Trophoblast cell (in vitro differentiated cells and primary cell): ENCODE data around the gene IRAK3.
A peak's percentile ranks its signal among the peaks of the same experiment; 100 is the strongest.

Source experiments
- DNase-seq, 2 donors: peaks; one replicate each; pipeline ENCODE4 v3.0.0-alpha.2; 2016
- H2AFZ ChIP-seq: 2 replicates; pipeline ENCODE4 v1.6.1; 2013; ENCODE audit warnings: low read length, moderate library complexity, mild to moderate bottlenecking; ENCODE audit not compliant: insufficient read depth, poor library complexity
- H2AK5ac ChIP-seq: 2 replicates; pipeline ENCODE4 v1.6.1; 2013; ENCODE audit warnings: mild to moderate bottlenecking, low read length
- H2BK120ac ChIP-seq: 2 replicates; pipeline ENCODE4 v1.6.1; 2013; ENCODE audit warnings: low read length, mild to moderate bottlenecking, moderate library complexity; ENCODE audit not compliant: insufficient read depth, poor library complexity
- H2BK12ac ChIP-seq: 2 replicates; pipeline ENCODE4 v1.6.1; 2013; ENCODE audit warnings: mild to moderate bottlenecking, low read length, moderate library complexity
- H2BK5ac ChIP-seq: 2 replicates; pipeline ENCODE4 v1.6.1; 2013; ENCODE audit warnings: low read length, low read depth, moderate library complexity, mild to moderate bottlenecking; ENCODE audit not compliant: poor library complexity
- H3K14ac ChIP-seq: 2 replicates; pipeline ENCODE4 v1.6.1; 2013; ENCODE audit warnings: mild to moderate bottlenecking, low read length
- H3K18ac ChIP-seq: 2 replicates; pipeline ENCODE4 v1.6.1; 2013; ENCODE audit warnings: mild to moderate bottlenecking, low read length
- H3K23ac ChIP-seq: 2 replicates; pipeline ENCODE4 v1.6.1; 2013; ENCODE audit warnings: low read length
- H3K27ac ChIP-seq: 2 replicates; pipeline ENCODE4 v1.5.1; 2013; ENCODE audit warnings: low read depth, mild to moderate bottlenecking, inconsistent platforms, low read length, moderate library complexity
- H3K27me3 ChIP-seq: 2 replicates; pipeline ENCODE4 v1.6.1; 2013; ENCODE audit warnings: inconsistent platforms, mild to moderate bottlenecking, low read length, moderate library complexity; ENCODE audit not compliant: insufficient read depth
- H3K36me3 ChIP-seq, 2 experiments: 1 replicate in 1 of 2; 2 replicates in 1 of 2; pipeline ENCODE4 v1.6.1; 2013; ENCODE audit warnings: low read length in 2 of 2, mild to moderate bottlenecking in 2 of 2, moderate library complexity in 1 of 2; ENCODE audit not compliant: insufficient read depth in 2 of 2, control insufficient read depth in 1 of 2
- H3K4ac ChIP-seq: 2 replicates; pipeline ENCODE4 v1.6.1; 2013; ENCODE audit warnings: low read depth, mild to moderate bottlenecking, low read length, moderate library complexity
- H3K4me1 ChIP-seq, 2 experiments: 1 replicate in 1 of 2; 2 replicates in 1 of 2; pipeline ENCODE4 v1.6.1; 2013; ENCODE audit warnings: low read length in 2 of 2, mild to moderate bottlenecking in 2 of 2, moderate library complexity in 1 of 2; ENCODE audit not compliant: insufficient read depth in 2 of 2, control insufficient read depth in 1 of 2
- H3K4me2 ChIP-seq: 2 replicates; pipeline ENCODE4 v1.6.1; 2013; ENCODE audit warnings: inconsistent platforms, mild to moderate bottlenecking, low read length, moderate library complexity
- H3K4me3 ChIP-seq: 2 replicates; pipeline ENCODE4 v1.5.1; 2013; ENCODE audit warnings: mild to moderate bottlenecking, low read depth, low read length, inconsistent platforms
- H3K79me1 ChIP-seq: one replicate; pipeline ENCODE4 v1.6.1; 2013; ENCODE audit warnings: low read length
- H3K79me2 ChIP-seq: 2 replicates; pipeline ENCODE4 v1.6.1; 2013; ENCODE audit warnings: low read length, mild to moderate bottlenecking; ENCODE audit not compliant: control insufficient read depth, insufficient read depth, poor library complexity
- H3K9ac ChIP-seq: 2 replicates; pipeline ENCODE4 v1.6.1; 2013; ENCODE audit warnings: mild to moderate bottlenecking, low read length
- H3K9me3 ChIP-seq: 2 replicates; pipeline ENCODE4 v1.6.1; 2013; ENCODE audit warnings: low read depth, mild to moderate bottlenecking, control low read depth, inconsistent platforms, low read length; ENCODE audit not compliant: insufficient read depth
- H4K12ac ChIP-seq: 2 replicates; pipeline ENCODE4 v1.6.1; 2013; ENCODE audit warnings: low read depth, mild to moderate bottlenecking, low read length, moderate library complexity
- H4K8ac ChIP-seq: 2 replicates; pipeline ENCODE4 v1.6.1; 2013; ENCODE audit warnings: low read depth, mild to moderate bottlenecking, low read length, moderate library complexity
- H4K91ac ChIP-seq: one replicate; pipeline ENCODE4 v1.6.1; 2013; ENCODE audit warnings: low read depth, mild to moderate bottlenecking, low read length, moderate library complexity
- WGBS: extraction: QIAGEN DNeasy Blood & Tissue Kit; methylation state at CpG from one replicate; pipeline ENCODE4 v1.1.7; 2013; ENCODE audit warnings: missing lambda C conversion rate; ENCODE audit not compliant: insufficient read length, insufficient coverage; ENCODE audit errors: extremely low coverage; 5-methylcytosine and 5-hydroxymethylcytosine counted together

The IRAK3 gene

GRCh38 chr12:66190519-66191370 lies 1.7 kb downstream of the IRAK3 start:
- H3K4me3 ChIP-seq = no peak overlapping the region
- peaks cover 18% of the 10 kb centered on the region for H3K27me3 ChIP-seq
- H3K4me2 ChIP-seq = no peak overlapping the region
- no peak overlapping the region for H3K14ac ChIP-seq
- H3K79me1 ChIP-seq = no peaks in the 10 kb centered on the region
- H3K36me3 ChIP-seq = no peaks in the 10 kb centered on the region
- no peak overlapping the region for H3K18ac ChIP-seq
- no peak overlapping the region for H3K23ac ChIP-seq
- no peak overlapping the region for H2BK120ac ChIP-seq
- H4K12ac ChIP-seq = no peak overlapping the region
- H2BK5ac ChIP-seq = no peak overlapping the region
- no CpG with 5 or more reads among the region's 1 CpG for WGBS
- no peak overlapping the region for H3K4ac ChIP-seq
- H4K91ac ChIP-seq = no peak overlapping the region
- H2AK5ac ChIP-seq = no peak overlapping the region
- no peak overlapping the region for H2BK12ac ChIP-seq
- H3K27ac ChIP-seq = no peak overlapping the region
- no peaks in the 10 kb centered on the region for H3K79me2 ChIP-seq
- peaks cover 2% of the 10 kb centered on the region for H3K9me3 ChIP-seq
- H3K9ac ChIP-seq = no peak overlapping the region
- peak in 1 of 2 donors; percentile 18 for DNase-seq
- no peak overlapping the region for H4K8ac ChIP-seq
- H2AFZ ChIP-seq = no peak overlapping the region
- H3K4me1 ChIP-seq = peaks cover 2 to 8% of the 10 kb centered on the region in 2 experiments

- Histone ChIP-seq H3K23ac (no peak overlapping the region), H3K4me1 (peaks cover 2 to 8% of the 10 kb centered on the region in 2 experiments), H3K4me2 (no peak overlapping the region), H3K4me3 (no peak overlapping the region), H4K12ac (no peak overlapping the region), H4K8ac (no peak overlapping the region), H3K27me3 (peaks cover 18% of the 10 kb centered on the region), H2BK12ac (no peak overlapping the region), H3K79me1 (no peaks in the 10 kb centered on the region), H4K91ac (no peak overlapping the region), H2AFZ (no peak overlapping the region), H3K79me2 (no peaks in the 10 kb centered on the region), H2BK5ac (no peak overlapping the region), H3K36me3 (no peaks in the 10 kb centered on the region), H2BK120ac (no peak overlapping the region), H3K14ac (no peak overlapping the region), H3K9me3 (peaks cover 2% of the 10 kb centered on the region), H3K4ac (no peak overlapping the region), H3K18ac (no peak overlapping the region), H3K27ac (no peak overlapping the region), H2AK5ac (no peak overlapping the region), H3K9ac (no peak overlapping the region)
- no CpG with 5 or more reads among the region's 7 CpGs for WGBS
- no peak for DNase-seq
Observed at GRCh38 chr12:66191547-66192126, 2.6 kb downstream of the IRAK3 start.

GRCh38 chr12:66194122-66194521 lies 5.1 kb downstream of the IRAK3 start:
- no peak overlapping the region for H2AK5ac ChIP-seq
- DNase-seq = no peak
- peaks cover 7% of the 10 kb centered on the region for H3K27me3 ChIP-seq
- no peak overlapping the region for H2BK12ac ChIP-seq
- H3K79me2 ChIP-seq = no peaks in the 10 kb centered on the region
- peaks cover under 1% of the 10 kb centered on the region for H3K9me3 ChIP-seq
- no peak overlapping the region for H4K12ac ChIP-seq
- H3K4ac ChIP-seq = no peak overlapping the region
- no peak overlapping the region for H3K14ac ChIP-seq
- no peak overlapping the region for H2BK5ac ChIP-seq
- H3K23ac ChIP-seq = no peak overlapping the region
- no peak overlapping the region for H4K91ac ChIP-seq
- WGBS = no CpG with 5 or more reads among the region's 2 CpGs
- H3K9ac ChIP-seq = no peak overlapping the region
- no peak overlapping the region for H3K18ac ChIP-seq
- H3K4me1 ChIP-seq = peaks cover 2 to 4% of the 10 kb centered on the region in 2 experiments
- H3K4me2 ChIP-seq = no peak overlapping the region
- H3K4me3 ChIP-seq = no peak overlapping the region
- H3K79me1 ChIP-seq = no peaks in the 10 kb centered on the region
- H3K27ac ChIP-seq = no peak overlapping the region
- H2BK120ac ChIP-seq = no peak overlapping the region
- no peaks in the 10 kb centered on the region for H3K36me3 ChIP-seq
- H4K8ac ChIP-seq = no peak overlapping the region
- H2AFZ ChIP-seq = no peak overlapping the region

- H4K8ac ChIP-seq = no peak overlapping the region
- DNase-seq = no peak
- no peaks in the 10 kb centered on the region for H3K4me1 ChIP-seq
- peak overlapping the region; percentile 45 for H3K23ac ChIP-seq
- H3K36me3 ChIP-seq = no peaks in the 10 kb centered on the region
- H3K27me3 ChIP-seq = no peaks in the 10 kb centered on the region
- no peak overlapping the region for H2BK5ac ChIP-seq
- H3K9ac ChIP-seq = no peak overlapping the region
- H2BK120ac ChIP-seq = no peak overlapping the region
- H3K4ac ChIP-seq = no peak overlapping the region
- no peaks in the 10 kb centered on the region for H3K79me1 ChIP-seq
- no peaks in the 10 kb centered on the region for H3K9me3 ChIP-seq
- no peak overlapping the region for H3K18ac ChIP-seq
- H2AFZ ChIP-seq = no peak overlapping the region
- WGBS = no CpG with 5 or more reads among the region's 6 CpGs
- H3K27ac ChIP-seq = no peak overlapping the region
- no peak overlapping the region for H4K12ac ChIP-seq
- no peak overlapping the region for H2BK12ac ChIP-seq
- no peak overlapping the region for H3K14ac ChIP-seq
- no peak overlapping the region for H3K4me2 ChIP-seq
- H3K79me2 ChIP-seq = no peaks in the 10 kb centered on the region
- no peak overlapping the region for H3K4me3 ChIP-seq
- no peak overlapping the region for H4K91ac ChIP-seq
- no peak overlapping the region for H2AK5ac ChIP-seq
Observed at GRCh38 chr12:66195242-66195641, 6.2 kb downstream of the IRAK3 start.
